Panc1 (cell line): ENCODE data around the gene SLC7A4. TPM values are rescaled to one million over a fixed set of nuclear protein-coding genes. Genes with fewer than 3 reads are reported as not detected.
"Not testable (repeated sequence)": the region's sequence is repeated elsewhere in the genome, so short reads cannot be mapped to it uniquely, and the experiment has no call there.

Source experiments
- ATAC-seq: fragments of 200-7000 bp; cut with Tn5 transposase; 2 replicates; pipeline ENCODE4 v1.9.1; 2020; ENCODE audit warnings: mild to moderate bottlenecking, moderate library complexity
- BruUV-seq: library from RNA; stranded (reverse); fragments of 400-500 nt; replicated peaks from 2 replicates; lab custom pipeline; 2021; lab: Mats Ljungman, UMichigan
- CTCF ChIA-PET: fragments of 300-600 bp; sonication (Branson Sonifier 250); formaldehyde crosslinking; loops from one replicate; lab custom pipeline; 2022; ENCODE audit warnings: antibody characterized with exemption; lab: Charles Lee
- POLR2A ChIA-PET: fragments of 300-600 bp; sonication (Branson Sonifier 250); formaldehyde crosslinking; loops from one replicate; lab custom pipeline; 2022; ENCODE audit warnings: antibody characterized with exemption; lab: Charles Lee
- DNase-seq: peaks from one replicate; pipeline ENCODE4 v3.0.0-alpha.2; 2010; ENCODE audit warnings: low read depth, low spot score
- H3K27ac ChIP-seq: 2 replicates; pipeline ENCODE4 v1.5.1; 2011; ENCODE audit warnings: mild to moderate bottlenecking, low read length, inconsistent platforms
- H3K27me3 ChIP-seq: fragments of 200-500 bp; sonication (Bioruptor generic); 2 replicates; pipeline ENCODE4 v1.6.0; 2014; ENCODE audit warnings: low read length, inconsistent platforms; ENCODE audit not compliant: control insufficient read depth, insufficient read depth
- H3K36me3 ChIP-seq: fragments of 200-500 bp; sonication (Bioruptor generic); 2 replicates; pipeline ENCODE4 v1.5.1; 2014; ENCODE audit warnings: inconsistent platforms, mild to moderate bottlenecking, low read length, moderate library complexity; ENCODE audit not compliant: control insufficient read depth, insufficient read depth
- H3K4me1 ChIP-seq: 2 replicates; pipeline ENCODE4 v1.5.1; 2011; ENCODE audit warnings: inconsistent platforms, mild to moderate bottlenecking, low read length, moderate library complexity; ENCODE audit not compliant: control insufficient read depth, insufficient read depth
- H3K4me3 ChIP-seq, 2 experiments: 2 replicates each; pipeline ENCODE4 v1.5.1; 2011 to 2012; ENCODE audit warnings: low read depth in 2 of 2, low read length in 2 of 2, mild to moderate bottlenecking in 2 of 2, inconsistent platforms in 1 of 2, moderate library complexity in 1 of 2
- H3K9me3 ChIP-seq: fragments of 200-500 bp; sonication (Bioruptor generic); 2 replicates; pipeline ENCODE4 v1.5.1; 2014; ENCODE audit warnings: low read depth, mild to moderate bottlenecking, inconsistent platforms, low read length, moderate library complexity; ENCODE audit not compliant: control insufficient read depth, insufficient read depth
- POLR2AphosphoS5 ChIP-seq: IDR thresholded peaks from 2 replicates; pipeline ENCODE4 v1.6.1; 2012; ENCODE audit warnings: mild to moderate bottlenecking, low read depth, low read length, moderate library complexity
- SIN3A ChIP-seq: IDR thresholded peaks from 2 replicates; pipeline ENCODE4 v1.6.1; 2012; ENCODE audit warnings: low read depth, mild to moderate bottlenecking, low read length, moderate library complexity, borderline replicate concordance; ENCODE audit not compliant: insufficient read depth
- TCF7L2 ChIP-seq: IDR thresholded peaks from 2 replicates; pipeline ENCODE4 v1.6.1; 2011; ENCODE audit warnings: mild to moderate bottlenecking, low read depth, low read length, inconsistent platforms
- in situ Hi-C: cut with HindIII; loops from 2 replicates; pipeline ENCODE4 v1.10.0; 2016; ENCODE audit warnings: low sequenced_read_pairs, low pct_unique_long_range_greater_than_20kb
- intact Hi-C: fragments of 100-400 bp; cut with micrococcal nuclease; formaldehyde crosslinking; loops from one replicate; pipeline ENCODE4 v1.10.0; 2022; ENCODE audit not compliant: unreplicated experiment
- total RNA-seq: library from RNA; stranded (reverse); gene quantifications from one replicate; pipeline ENCODE4 v1.2.1, GENCODE V29; 2021; ENCODE audit not compliant: unreplicated experiment
- TF ChIP-seq, protein P1 (sequence below), 2 experiments: IDR thresholded peaks; 2 replicates each; pipeline ENCODE4 v1.6.1; 2011 to 2012; ENCODE audit warnings: low read depth in 2 of 2, control low read depth in 1 of 2, low read length in 1 of 2, mild to moderate bottlenecking in 1 of 2, moderate library complexity in 1 of 2; ENCODE audit not compliant: insufficient read depth in 1 of 2
- TF ChIP-seq, protein P2 (sequence below): fragments of 450-650 bp; IDR thresholded peaks from 2 replicates; pipeline ENCODE4 v1.5.1; 2017; ENCODE audit warnings: mild to moderate bottlenecking

The SLC7A4 gene
- total RNA-seq, 1 experiment from 2014 or later: not detected

DNA sequence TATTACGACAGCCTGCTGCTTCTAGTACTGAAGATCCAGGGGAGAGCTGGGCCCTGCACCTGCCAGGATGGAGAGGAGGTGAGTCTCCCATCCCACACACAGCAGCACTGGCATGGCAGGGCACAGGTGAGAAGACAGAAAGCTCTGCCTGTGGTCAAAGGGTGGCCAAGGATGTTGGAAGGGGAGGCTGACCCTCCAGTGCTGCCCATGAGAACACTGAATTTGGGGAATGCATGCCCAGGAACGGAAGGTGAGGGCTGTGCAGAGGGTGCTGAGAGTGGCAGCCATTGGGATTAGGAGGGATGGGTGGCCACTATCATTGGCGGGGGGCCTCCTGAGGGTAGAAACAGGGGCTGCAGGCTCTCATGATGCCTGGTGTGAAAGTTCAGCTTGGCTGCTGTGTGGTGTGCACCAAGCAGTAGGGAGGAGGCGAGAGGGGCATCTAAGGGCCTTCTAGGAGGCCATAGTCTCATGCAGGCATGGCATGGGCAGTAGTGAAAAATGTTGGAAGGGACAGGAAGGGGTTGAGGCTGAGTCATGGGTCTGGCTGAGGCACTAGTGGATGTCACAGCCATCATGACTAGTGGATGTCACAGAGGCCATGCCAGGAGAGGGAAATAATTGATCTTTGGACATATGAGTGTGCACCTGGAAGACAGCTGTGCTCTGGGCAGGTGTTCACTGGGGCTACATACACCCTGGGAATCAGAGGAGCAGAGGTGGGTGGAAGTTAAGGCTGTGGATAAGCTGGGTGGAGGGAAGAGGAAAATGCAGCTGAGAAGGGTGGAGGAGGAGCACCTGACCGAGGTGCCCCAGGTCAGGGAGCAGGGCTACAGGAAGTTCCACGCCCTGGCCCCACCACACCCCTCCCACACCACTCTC, 10.9 kb upstream of the SLC7A4 start:
- ChIA-PET POLR2A (no interaction called here), CTCF (no interaction called here)
- no peaks in the 10 kb centered on the region for H3K27me3 ChIP-seq
- DNase-seq: no peak
- H3K9me3 ChIP-seq: no peaks in the 10 kb centered on the region
- in situ Hi-C loops (no loop called here), intact Hi-C loops (no loop called here)
- TF ChIP-seq POLR2AphosphoS5 (no peak), SIN3A (no peak), TCF7L2 (no peak)
- TF ChIP-seq, protein P1, sequence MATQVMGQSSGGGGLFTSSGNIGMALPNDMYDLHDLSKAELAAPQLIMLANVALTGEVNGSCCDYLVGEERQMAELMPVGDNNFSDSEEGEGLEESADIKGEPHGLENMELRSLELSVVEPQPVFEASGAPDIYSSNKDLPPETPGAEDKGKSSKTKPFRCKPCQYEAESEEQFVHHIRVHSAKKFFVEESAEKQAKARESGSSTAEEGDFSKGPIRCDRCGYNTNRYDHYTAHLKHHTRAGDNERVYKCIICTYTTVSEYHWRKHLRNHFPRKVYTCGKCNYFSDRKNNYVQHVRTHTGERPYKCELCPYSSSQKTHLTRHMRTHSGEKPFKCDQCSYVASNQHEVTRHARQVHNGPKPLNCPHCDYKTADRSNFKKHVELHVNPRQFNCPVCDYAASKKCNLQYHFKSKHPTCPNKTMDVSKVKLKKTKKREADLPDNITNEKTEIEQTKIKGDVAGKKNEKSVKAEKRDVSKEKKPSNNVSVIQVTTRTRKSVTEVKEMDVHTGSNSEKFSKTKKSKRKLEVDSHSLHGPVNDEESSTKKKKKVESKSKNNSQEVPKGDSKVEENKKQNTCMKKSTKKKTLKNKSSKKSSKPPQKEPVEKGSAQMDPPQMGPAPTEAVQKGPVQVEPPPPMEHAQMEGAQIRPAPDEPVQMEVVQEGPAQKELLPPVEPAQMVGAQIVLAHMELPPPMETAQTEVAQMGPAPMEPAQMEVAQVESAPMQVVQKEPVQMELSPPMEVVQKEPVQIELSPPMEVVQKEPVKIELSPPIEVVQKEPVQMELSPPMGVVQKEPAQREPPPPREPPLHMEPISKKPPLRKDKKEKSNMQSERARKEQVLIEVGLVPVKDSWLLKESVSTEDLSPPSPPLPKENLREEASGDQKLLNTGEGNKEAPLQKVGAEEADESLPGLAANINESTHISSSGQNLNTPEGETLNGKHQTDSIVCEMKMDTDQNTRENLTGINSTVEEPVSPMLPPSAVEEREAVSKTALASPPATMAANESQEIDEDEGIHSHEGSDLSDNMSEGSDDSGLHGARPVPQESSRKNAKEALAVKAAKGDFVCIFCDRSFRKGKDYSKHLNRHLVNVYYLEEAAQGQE (IDR thresholded peaks at IDR 0.05; ENCODE audit: insufficient read depth in 1 of 2, low read depth in 2 of 2, low read length in 1 of 2): no peak
- TF ChIP-seq, protein P2, sequence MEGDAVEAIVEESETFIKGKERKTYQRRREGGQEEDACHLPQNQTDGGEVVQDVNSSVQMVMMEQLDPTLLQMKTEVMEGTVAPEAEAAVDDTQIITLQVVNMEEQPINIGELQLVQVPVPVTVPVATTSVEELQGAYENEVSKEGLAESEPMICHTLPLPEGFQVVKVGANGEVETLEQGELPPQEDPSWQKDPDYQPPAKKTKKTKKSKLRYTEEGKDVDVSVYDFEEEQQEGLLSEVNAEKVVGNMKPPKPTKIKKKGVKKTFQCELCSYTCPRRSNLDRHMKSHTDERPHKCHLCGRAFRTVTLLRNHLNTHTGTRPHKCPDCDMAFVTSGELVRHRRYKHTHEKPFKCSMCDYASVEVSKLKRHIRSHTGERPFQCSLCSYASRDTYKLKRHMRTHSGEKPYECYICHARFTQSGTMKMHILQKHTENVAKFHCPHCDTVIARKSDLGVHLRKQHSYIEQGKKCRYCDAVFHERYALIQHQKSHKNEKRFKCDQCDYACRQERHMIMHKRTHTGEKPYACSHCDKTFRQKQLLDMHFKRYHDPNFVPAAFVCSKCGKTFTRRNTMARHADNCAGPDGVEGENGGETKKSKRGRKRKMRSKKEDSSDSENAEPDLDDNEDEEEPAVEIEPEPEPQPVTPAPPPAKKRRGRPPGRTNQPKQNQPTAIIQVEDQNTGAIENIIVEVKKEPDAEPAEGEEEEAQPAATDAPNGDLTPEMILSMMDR: no peak
- ATAC-seq: no peak
- no peak overlapping the region for H3K4me3 ChIP-seq
- no peaks in the 10 kb centered on the region for H3K36me3 ChIP-seq
- no TSS peak for BruUV-seq
- no peak overlapping the region for H3K27ac ChIP-seq
- peaks cover 5% of the 10 kb centered on the region; the same call in 1 of the 2 replicates for H3K4me1 ChIP-seq

DNA sequence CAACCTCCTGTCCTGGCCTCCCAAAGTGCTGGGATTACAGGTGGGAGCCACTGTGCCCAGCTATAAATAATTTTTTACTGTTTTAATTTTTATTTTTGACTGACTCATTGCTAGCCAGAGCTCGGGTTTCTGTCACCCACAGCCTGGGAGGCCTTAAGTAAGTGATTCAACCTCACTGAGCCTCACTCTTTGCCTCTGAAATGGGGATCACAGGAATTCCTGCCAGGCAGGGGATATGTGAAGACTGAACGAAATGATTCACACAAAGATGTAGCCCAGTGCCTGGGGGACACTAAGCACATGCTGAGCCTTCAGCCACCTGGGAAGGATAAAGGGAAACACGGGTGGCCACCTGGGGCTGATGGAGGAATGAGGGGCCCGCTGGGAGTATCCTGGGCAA, 9.6 kb upstream of the SLC7A4 start:
- ATAC-seq: no peak
- TF ChIP-seq TCF7L2 (no peak), SIN3A (no peak), POLR2AphosphoS5 (no peak)
- TF ChIP-seq, protein P1 (IDR thresholded peaks at IDR 0.05; ENCODE audit: insufficient read depth in 1 of 2, low read depth in 2 of 2, low read length in 1 of 2): no peak
- TF ChIP-seq, protein P2: no peak
- DNase-seq: no peak
- Histone ChIP-seq H3K27me3 (no peaks in the 10 kb centered on the region), H3K9me3 (no peaks in the 10 kb centered on the region), H3K27ac (no peak overlapping the region), H3K4me1 (peaks cover 5% of the 10 kb centered on the region; the same call in 1 of the 2 replicates), H3K36me3 (no peaks in the 10 kb centered on the region), H3K4me3 (no peak overlapping the region)
- no TSS peak for BruUV-seq
- CTCF ChIA-PET: no interaction called here
- POLR2A ChIA-PET: no interaction called here
- in situ Hi-C loops (no loop called here), intact Hi-C loops (no loop called here)

DNA sequence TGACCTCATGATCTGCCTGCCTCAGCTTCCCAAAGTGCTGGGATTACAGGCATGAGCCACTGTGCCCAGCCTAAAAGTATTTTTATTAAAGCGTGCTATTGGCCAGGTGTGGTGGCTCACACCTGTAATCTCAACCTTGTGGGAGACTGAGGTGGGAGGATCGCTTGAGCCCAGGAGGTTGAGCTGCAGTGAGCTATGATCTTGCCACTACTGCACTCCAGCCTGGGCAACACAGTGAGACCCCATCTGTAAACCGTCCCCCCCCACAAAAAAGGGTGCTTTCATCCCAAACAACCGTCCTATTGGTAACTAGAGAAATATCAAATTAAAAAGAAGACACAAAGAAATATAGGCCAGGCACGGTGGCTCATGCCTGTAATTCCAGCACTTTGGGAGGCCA, 6.8 kb upstream of the SLC7A4 start:
- intact Hi-C loops, H3K27ac ChIP-seq, H3K4me1 ChIP-seq, H3K36me3 ChIP-seq, H3K9me3 ChIP-seq, in situ Hi-C loops, DNase-seq, H3K27me3 ChIP-seq, BruUV-seq, H3K4me3 ChIP-seq, CTCF ChIA-PET, ATAC-seq: not testable (repeated sequence)
- POLR2A ChIA-PET: interaction anchor here (0.7 kb wide), 1 partner anchor 1821 kb away, joined by 3 read pairs; no protein-coding TSS in a partner anchor
